Testis (tissue), 2 donors: Measurements from ENCODE around the gene GRAMD1B.

Experiments
- CTCF ChIP-seq, 3 experiments: fragments of 450-650 bp in 2 of 3; fragments of 200-600 bp in 1 of 3; sonication (generic) in 1 of 3; IDR thresholded peaks; one replicate each; pipeline ENCODE4 v1.5.1; 2016 to 2019; ENCODE audit warnings: antibody characterized with exemption in 3 of 3, mild to moderate bottlenecking in 2 of 3, moderate library complexity in 1 of 3
- POLR2A ChIP-seq: fragments of 450-650 bp; IDR thresholded peaks from one replicate; pipeline ENCODE4 v1.6.1; 2017; ENCODE audit warnings: antibody characterized with exemption, mild to moderate bottlenecking, moderate library complexity

DNA sequence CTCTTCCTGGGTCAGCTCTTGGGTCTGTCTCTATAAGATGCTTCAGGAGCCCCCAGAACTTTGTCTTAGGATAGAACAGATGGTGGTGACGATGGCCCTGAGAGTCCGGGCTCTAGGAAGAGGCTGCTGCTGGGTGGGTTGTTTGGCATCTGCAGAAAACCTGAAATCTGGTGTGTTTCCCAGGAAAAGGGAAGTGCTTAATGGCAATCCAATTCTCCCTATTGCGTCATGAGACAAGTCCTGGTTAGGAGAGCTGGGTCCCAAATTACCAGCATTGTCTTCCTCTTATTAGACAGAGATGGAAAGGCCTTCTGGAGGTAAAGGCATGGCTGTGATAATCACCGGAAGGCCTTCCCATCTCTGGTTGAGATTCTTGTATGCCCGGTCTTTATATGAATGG is 48.9 kb upstream of the GRAMD1B start:
- TF ChIP-seq CTCF (IDR thresholded peaks at IDR 0.05): no peak
- TF ChIP-seq POLR2A: no peak
